GM19099 (cell line): ENCODE data around the gene JAM2.
A peak's percentile ranks its signal among the peaks of the same experiment; 100 is the strongest.

ENCODE experiments used
- POLR2A ChIP-seq: IDR thresholded peaks from 3 replicates; pipeline ENCODE4 v1.6.1; 2011; ENCODE audit warnings: low read depth; ENCODE audit not compliant: insufficient read length; ENCODE audit errors: extremely low read depth

Gene JAM2

DNA sequence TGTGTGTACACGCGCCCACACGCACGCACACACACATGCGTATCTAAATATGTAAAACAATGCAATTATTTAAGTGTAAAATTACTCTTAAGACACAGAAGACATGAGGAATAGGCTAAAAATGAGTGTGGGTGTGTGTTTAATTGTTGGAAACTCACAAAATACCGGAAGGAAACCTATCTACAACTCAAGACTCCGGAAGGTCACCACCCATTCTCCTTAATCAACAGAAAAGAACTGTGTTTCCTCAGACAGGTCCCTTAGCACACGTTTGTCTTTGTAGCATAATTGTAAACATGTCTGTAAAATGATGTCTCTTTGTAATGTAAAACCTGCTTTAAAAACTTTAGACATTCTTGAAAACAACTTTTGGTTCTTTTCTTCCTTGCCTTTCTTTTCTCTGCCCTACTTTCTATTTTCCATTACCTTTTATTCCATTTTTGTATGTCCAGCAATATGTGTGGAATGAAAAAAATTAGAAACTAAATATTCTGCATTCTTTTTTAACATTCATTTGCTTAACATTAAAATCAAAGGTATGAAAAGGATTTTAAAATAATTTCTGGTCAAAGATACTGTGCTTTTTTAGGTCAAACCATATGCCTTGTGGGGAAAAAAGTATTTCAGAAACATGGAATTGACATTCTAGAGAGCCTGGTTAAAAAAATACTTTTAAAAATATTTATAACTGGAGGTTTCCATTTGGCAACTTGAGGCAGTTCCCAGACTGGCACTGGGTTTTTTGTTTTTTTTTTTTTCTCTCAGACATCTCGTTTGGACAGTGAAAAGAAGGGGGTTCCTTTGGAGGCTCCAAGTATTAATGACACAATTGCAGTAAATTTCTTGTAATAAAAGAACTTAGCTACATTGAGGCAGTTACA, 49.5 kb downstream of the JAM2 start:
- no peak for TF ChIP-seq POLR2A

DNA sequence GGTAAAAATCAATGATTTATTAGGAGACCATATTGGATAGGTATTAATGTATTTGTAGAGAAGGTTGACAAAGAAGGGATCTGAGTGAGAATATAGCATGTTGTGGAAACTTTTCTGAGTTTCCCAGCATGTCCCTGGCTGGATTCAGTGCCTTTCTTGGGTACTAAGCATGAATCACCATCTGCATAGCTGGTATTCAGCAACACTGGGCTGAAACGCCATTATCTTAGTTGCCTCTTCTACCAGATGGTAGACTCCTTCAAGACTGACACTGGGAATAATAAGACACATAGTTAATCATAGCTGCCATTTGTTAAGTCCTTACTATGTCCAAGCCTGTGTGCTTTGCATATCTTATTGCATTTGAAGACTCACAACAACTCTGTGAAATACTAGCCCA, 50.2 kb downstream of the JAM2 start:
- no peak for TF ChIP-seq POLR2A

DNA sequence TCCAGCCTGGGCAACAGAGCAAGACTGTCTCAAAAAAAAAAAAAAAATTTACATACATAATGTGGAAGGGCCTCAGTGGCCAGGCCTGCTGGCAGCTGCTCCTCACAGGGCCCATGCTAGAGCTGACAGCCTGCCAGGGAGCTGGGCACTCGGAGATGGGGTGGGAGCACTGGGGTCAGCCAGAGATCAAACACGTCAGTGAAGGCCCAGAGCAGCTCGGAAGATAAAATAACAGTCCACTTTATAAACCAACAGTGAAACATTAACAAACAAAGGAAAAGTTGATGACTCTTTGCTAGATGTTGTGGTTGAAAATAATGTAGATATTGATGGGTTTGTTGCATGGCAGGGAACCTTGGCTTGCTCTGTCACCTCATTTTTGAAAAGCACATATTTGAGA, 52.9 kb downstream of the JAM2 start:
- TF ChIP-seq POLR2A, result no peak

DNA sequence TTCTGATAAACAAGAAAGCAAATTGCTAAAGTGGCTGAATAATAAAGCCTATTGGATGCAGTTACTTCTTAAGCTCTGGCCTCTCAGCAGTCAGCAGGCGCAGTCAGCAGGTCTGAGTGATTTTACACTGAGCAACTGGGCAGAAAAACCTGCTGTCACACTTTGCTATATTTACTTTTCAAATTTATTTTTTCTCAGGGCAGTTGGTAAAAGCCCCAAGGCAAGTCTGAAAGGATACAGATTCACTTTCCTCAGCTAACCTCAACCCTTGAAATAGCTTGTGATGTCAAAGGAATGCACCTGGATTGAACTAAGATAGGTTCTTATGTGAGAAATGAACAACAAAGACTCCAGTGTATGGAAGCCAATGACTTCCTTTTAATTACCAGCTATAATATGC, 61.7 kb downstream of the JAM2 start:
- TF ChIP-seq POLR2A, result no peak

DNA sequence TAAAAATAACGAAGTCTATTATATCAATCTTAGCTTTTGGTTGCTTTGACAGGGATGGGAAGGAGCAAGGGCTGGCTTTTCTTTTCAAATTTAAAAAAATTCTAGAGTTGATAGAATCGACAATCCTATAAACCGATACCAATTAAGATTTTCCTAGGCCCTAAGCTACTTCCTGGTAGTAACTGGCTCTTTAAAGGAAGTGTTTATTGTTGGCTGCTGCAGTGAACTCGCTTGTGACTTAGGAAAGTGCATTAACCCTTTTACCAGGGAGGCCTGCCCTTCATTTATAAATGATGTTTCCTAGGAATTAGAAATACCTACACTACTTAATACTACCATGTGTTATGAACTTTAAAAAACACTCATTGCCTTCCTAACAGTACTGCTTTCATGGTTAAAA, 62.5 kb downstream of the JAM2 start:
- TF ChIP-seq POLR2A, result no peak

DNA sequence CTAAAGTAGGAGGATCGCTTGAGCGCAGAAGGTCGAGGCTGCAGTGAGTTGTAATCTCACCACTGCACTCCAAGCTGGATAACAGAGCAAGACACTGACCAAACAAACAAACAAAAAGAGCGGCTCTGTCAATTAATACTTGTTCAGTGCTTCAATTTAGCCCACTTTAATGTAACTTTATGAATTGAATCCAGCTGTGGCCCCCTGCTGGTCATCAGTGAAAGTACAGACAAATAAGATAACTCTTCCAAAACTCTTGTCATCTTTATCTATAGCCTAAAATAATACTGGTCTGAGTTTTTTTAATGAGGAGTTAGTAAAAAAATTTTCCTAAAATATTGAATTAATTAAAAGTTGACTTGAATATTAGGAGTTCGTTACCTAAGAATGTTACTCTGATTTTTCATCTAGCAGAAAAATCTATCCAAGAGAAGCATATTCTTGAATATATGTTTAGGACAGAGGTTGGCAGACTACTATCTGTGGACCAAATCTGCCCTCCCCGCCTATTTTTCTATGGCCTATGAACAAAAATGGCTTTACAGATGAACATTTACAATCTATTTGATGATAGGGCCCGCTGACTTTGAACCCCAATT, 69.5 kb downstream of the JAM2 start:
- TF ChIP-seq POLR2A, result no peak

DNA sequence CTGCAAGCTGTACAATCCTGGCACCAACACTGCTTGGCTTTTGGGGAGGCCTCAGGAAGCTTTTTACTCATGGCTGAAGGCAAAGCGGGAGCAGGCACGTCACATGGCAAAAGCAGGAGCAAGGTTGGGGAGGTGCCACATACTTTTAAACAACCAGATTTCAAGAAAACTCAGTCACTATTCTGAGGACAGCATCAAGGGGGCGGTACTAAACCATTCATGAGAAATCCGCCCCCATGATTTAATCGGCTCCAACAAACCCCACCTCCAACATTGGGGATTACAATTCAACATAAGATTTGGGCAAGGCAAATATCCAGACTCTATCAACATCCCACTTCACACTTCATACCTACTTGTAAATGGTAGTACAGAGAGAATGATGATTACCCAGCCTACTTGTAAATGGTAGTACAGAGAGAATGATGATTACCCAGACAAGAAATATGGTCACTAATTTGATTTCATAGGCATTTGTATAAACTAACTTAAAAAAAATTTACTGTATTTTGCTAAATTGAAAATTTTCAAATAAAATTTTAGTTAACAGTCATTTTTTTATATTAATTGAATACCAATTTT, 70.7 kb downstream of the JAM2 start:
- no peak for TF ChIP-seq POLR2A

DNA sequence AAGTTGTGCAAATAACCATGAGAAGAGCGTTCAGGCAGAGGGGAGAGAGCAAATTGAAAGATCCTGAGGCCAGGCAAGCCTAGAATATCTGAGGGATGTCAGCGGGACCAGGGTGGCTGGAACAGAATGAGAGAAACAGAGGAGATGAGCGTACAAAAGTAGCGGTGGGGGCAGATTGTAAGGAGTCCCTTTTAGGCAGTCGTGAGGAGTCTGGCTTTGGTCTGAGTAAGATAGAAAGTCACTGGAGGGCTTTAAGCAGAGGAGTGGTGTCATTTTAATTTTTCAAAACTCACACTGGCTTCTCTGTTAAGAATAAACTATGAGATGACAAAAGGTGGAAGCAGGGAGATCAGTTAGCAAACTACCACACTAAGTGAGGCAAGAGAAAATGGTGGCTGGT, 71.5 kb downstream of the JAM2 start:
- no peak for TF ChIP-seq POLR2A

DNA sequence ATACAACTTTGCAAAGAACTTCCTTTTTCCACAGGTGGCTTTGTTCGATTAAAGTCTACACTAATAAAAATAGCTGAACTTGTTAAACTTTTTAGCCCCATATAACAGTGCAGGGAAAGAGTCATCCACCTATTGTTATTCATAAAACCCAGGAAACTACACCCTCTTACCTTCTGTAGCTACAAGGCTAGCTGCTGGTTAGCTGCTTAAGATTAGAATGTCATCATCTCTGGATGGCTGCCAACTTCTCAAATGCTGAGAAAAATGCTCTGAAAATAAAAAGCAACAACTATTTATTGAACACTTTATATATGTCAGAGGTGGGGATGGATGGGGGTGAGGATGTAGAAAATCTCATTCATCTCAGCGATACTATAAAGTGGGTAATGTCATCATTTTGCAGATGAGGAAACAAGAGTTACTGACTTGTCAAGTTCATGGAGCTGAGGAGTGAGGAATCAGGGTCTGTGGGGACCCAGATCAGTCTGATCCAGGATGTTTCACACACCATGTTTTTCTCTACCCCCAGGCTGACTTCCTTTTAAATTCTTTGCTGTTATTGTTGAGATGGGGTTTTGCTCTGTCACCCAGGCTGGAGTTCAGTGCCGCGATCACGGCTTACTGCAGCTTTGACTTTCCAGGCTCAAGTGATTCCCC, 78.6 kb downstream of the JAM2 start:
- no peak for TF ChIP-seq POLR2A

DNA sequence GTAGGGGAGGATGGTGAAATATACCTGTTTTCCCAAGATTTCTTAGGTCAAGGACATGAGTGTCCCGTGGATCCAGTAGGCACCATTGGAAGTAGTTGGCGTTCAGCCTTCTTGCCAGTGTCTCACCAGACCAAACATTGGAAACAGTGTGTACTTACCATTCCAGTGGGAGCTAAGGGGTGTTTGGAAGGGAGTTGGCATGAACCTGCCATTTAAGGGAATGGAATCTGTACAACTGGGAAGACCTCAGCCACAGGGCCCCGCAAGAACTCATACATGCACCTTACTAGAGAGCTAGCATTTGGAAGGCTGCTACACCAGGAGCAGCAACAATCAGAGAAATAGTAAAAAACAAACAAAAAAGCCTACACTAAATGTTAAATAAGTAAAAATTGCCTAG, 82.9 kb downstream of the JAM2 start:
- TF ChIP-seq POLR2A, result no peak

DNA sequence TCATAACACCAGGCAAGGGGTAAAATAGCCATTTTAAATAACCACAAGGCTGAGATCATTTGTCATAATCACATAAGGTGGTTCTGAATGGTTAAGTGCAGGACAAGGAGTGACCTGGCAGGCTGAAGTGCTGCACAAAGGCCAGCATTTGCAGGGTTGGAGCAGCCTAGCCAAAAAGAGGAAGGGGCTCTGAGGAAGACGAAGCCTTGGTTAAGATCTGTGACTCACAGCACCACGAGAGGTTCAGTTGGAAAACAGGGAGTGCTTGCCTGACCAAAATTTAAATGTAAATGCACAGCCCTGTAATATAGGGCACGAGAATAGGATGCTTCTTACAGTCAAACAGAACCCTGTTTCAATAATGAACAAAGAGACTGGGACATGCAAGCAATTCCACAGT, 83.6 kb downstream of the JAM2 start:
- TF ChIP-seq POLR2A, result no peak

DNA sequence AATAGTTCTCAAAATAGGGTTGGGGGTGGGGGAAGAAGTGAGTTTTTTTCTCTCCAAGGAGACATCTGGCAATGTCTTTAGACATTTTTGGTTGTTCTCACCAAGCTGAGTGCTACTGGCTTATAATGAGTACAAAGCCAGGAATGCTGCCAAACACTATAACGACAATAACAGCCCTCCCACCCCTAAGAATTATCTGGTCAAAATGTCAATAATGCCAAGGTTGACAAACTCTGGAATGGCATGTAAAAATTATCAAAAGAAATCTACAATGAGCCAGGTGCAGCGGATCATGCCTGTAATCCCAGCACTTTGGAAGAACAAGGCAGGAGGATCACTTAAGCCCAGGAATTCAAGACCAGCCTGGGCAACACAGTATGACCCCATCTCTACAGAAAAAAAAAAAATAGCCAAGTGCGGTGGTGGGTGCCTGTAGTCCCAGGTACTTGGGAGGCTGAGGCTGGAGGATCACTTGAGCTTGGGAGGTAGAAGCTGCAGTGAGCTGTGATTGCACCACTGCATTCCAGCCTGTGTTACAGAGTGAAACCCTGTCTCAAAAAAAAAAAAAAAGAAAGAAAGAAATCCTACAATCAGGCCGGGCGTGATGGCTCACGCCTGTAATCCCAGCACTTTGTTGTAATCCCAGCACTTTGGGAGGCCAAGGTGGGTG, 93.2 kb downstream of the JAM2 start:
- TF ChIP-seq POLR2A, result no peak

DNA sequence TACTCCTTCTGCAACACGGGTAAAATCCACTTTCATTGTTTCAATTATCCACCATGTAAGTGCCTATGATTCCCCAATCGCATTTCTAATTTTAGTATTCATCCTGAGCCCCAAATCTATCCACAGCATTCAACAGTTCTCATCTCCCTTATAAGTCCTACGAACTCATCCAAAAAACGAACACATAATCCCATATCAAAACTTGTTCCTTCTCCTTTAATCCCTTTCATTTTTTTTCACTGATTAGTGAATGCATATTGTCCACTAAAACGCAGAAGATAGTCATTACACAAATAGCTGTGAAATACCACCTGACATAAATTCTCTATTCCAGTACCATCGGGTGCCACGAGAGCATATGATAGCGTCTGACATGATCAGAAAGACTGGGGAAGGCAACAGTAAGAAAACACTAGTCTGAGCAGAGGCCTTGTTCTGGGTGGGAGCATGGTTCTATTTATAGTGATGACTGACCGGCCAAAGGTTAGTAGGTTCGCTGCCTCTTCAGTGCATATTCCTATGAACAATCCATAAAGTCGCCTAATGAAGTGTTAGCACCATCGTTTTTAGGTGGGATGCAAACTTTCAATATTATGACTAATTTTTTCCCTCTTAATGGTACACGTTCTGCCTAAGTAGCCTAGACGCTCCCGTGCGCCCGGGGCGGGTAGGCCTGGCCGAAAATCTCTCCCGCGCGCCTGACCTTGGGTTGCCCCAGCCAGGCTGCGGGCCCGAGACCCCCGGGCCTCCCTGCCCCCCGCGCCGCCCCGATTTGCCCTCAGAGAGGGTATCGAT, 95.0 kb downstream of the JAM2 start:
- no peak for TF ChIP-seq POLR2A

DNA sequence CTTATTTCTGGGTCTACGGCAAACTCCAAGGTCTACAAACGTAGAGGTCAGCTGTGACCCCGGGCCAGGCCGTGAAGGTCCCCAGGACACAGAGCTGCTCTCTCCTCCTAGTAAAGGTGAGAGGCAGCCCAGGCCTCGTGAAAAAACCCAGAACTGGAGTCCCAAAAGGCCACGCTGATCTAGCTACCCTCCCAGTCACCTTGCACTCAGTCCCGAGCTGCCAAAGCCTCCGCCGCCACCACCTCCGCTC, 95.5 kb downstream of the JAM2 start:
- TF ChIP-seq POLR2A, result peak; percentile 88

DNA sequence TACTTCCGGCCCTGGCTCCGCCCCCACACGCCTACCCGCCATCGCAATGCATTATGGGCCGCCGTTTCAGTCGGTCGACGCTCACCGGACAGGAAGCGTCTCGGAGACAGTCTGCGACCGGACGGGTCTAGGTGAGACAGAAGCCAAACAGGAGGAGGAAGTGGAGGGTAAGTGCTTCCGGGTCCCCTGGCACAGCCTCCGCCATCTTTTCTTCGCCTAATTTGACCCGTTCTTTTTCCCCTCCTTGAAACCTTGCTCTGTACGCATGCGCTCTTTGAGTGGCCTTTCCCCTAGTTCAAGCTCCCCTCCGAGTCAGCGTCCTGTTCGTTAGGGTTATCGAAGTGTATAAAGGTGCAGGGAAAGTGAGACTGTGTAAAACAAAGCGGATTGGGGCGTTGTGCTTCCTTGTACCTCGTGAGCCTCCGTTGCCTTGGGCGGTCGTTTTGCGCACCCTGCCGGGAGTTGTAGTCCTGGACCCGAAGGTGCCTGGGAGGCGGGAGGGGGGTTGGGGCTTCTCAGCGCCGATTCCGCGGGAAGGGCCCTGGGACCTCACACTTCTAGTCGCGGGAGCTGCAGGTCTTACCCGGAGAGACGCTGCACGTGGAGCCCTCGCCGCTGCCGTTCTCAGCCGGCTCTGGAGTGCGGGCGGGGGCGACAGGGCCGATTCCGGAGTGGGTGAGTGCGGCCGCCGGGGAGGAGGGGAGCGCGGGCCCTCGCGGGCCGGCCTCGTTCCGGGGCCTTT, 96.0 kb downstream of the JAM2 start, which contains the start of the genes ATP5PF and GABPA:
TSS of gene ATP5PF (minus strand) at position 1 of the 742 bp plus-strand sequence. CDS start 5,110 bp downstream, outside the sequence.
TSS of gene GABPA (plus strand) at position 69 of the 742 bp plus-strand sequence. CDS start 6,627 bp downstream, outside the sequence.
- TF ChIP-seq POLR2A, result peak; percentile 59
